ENCODE data around the gene METTL25. TPM values are rescaled to one million over a fixed set of nuclear protein-coding genes. Genes with fewer than 3 reads are reported as not detected.

Gene METTL25
- total RNA-seq, result 2.7 and 7.9 TPM in 2 replicates

DNA sequence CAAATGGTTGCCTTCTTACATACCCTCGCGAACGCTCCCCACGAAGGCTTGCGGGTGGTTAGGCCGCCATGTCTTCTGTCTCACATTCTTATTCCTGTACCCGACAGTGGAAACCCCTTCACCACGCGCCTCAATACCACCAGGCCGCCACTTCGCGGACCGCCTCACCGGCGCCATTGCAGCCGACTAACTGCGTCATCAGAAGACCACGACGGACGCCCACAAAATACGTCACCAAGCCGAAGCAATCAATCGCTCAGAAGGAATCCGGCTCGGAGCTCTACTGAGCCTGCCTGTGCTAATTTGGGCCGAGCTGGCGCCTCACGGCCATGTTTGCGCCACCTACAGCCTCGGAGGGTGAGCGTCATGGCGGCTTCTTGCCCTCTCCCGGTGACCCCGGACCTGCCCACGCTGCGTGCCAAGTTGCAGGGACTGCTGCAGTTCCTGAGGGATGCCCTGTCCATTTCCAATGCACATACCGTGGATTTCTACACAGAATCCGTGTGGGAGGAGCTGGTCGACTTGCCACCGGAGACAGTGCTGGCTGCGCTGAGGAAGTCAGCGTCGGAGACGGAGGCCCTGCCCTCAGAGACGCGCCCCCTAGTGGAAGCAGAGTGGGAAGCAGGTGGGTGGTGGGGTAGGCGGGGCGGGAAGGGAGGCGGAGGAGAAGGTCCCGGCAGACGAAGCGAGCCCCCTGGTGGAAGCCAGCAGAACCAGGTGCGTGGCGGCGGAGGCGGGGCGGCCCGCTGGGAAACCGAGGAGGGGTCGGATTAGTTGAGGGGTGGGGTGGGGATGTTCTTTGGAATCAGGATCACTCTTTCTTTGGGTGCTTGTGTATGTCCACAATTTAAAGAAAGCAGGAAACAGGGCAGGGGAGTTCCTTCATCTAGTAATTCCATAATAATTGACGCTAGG, at the start of gene METTL25, which contains the start of gene CCDC59:
METTL25 (plus strand) TSS at position 330 of the 915 bp plus-strand sequence; CDS start at position 367, 37 bp downstream.
CCDC59 (minus strand) TSS at position 188 of the 915 bp plus-strand sequence; CDS start at position 177, 11 bp downstream.

Other genes starting within 250 kb of the METTL25 start
- gene CCDC59, start 142 bp upstream of the METTL25 start, total RNA-seq, result 32.5 and 50.4 TPM in 2 replicates